IPS-18a (cell line): ENCODE measurements around the gene FAM168A.

ENCODE experiments used
- H3K27ac ChIP-seq: one replicate; pipeline ENCODE4 v1.5.1; 2013; ENCODE audit warnings: low read length
- H3K27me3 ChIP-seq: one replicate; pipeline ENCODE4 v1.6.1; 2013; ENCODE audit warnings: mild to moderate bottlenecking, low read length; ENCODE audit not compliant: control insufficient read depth, insufficient read depth
- H3K36me3 ChIP-seq: one replicate; pipeline ENCODE4 v1.6.1; 2013; ENCODE audit warnings: low read depth, low read length; ENCODE audit not compliant: control insufficient read depth
- H3K4me1 ChIP-seq: one replicate; pipeline ENCODE4 v1.6.1; 2013; ENCODE audit warnings: low read depth, low read length; ENCODE audit not compliant: control insufficient read depth
- H3K4me3 ChIP-seq: one replicate; pipeline ENCODE4 v1.5.1; 2013; ENCODE audit warnings: low read length
- H3K9ac ChIP-seq: one replicate; pipeline ENCODE4 v1.6.1; 2013; ENCODE audit warnings: mild to moderate bottlenecking, low read length, moderate library complexity
- H3K9me3 ChIP-seq: one replicate; pipeline ENCODE4 v1.6.1; 2013; ENCODE audit warnings: low read depth, low read length; ENCODE audit not compliant: control insufficient read depth

FAM168A gene

GRCh38 chr11:73430326-73430725 lies 167.6 kb downstream of the FAM168A start:
- H3K27me3 ChIP-seq, result no peaks in the 10 kb centered on the region
- no peak overlapping the region for H3K27ac ChIP-seq
- H3K4me1 ChIP-seq, result no peaks in the 10 kb centered on the region
- no peaks in the 10 kb centered on the region for H3K9me3 ChIP-seq
- H3K9ac ChIP-seq, result no peak overlapping the region
- H3K36me3 ChIP-seq, result no peaks in the 10 kb centered on the region
- no peak overlapping the region for H3K4me3 ChIP-seq

DNA sequence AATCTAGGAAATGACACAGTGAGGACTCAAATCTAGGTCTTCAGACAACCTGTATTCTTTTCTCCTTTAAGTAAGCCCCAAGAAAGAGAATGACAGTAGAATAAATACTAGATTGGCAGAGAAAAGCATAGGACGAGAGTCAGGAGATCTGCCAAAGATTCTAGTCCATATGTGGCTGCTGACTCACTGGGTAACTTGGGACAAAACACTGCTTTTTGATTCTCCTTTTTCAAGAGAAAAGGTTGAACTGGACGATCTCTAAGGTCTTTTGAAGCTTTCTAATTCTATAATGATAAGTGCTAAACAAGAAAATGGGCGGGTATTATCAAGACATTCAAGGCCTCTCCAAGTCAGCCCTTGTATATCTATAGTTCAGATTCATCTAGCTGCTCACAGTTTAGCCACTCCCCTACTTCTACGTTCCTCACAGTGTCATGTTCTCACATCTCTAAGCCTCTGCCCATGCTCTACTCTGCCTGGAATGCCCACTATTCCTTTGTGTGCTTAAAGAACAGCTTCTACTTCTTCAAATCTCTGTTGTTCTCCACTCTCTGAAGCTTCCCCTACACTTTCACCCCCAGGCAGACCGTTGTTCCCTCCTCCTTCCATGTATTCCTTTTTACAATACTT lies 168.7 kb downstream of the FAM168A start:
- no peak overlapping the region for H3K9ac ChIP-seq
- H3K4me1 ChIP-seq, result no peaks in the 10 kb centered on the region
- no peak overlapping the region for H3K27ac ChIP-seq

DNA sequence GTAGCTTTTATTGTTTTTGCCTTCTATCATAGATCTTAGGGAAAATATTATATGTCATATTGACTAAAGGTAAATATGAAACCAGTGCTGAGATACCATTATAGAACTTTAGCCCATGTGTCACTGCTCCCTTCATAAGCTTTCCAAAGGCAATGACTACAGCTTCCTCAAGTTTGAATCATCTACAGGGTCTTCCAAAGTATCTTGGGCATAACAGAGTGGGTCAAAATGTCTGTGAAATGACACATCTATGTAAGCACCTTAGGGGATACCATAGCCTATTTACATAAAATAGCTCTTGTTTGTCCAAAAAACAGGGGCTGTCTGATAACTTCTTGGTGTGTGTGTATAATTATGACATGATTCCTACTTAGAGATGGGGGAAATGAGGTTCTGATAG lies 169.2 kb downstream of the FAM168A start:
- Histone ChIP-seq H3K4me3 (no peak overlapping the region), H3K27me3 (no peaks in the 10 kb centered on the region), H3K9ac (no peak overlapping the region), H3K4me1 (no peaks in the 10 kb centered on the region), H3K27ac (no peak overlapping the region), H3K9me3 (no peaks in the 10 kb centered on the region), H3K36me3 (no peaks in the 10 kb centered on the region)

More for the DNA sequence above, 168.7 kb downstream of the FAM168A start:
- H3K9me3 ChIP-seq, result no peaks in the 10 kb centered on the region
- no peaks in the 10 kb centered on the region for H3K27me3 ChIP-seq
- no peaks in the 10 kb centered on the region for H3K36me3 ChIP-seq
- H3K4me3 ChIP-seq, result no peak overlapping the region

DNA sequence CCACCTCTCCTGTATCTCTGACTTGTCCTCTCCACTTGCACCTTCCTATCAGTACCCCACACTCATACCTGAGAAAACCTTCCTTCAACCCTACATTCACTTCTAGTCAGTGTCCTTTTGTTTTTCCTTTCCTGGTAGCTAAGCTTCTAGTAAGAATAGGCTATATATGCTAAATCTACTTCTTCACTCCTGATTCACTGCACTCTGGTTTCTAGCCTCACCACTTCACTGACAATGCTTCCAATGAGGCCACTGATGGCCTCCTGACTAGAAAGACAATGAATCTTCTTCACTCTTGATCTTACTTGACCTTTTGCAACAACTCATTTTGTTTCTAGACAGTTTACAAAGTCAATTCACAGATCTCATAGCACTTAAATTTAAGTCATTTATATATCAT lies 169.7 kb downstream of the FAM168A start:
- Histone ChIP-seq H3K9ac (no peak overlapping the region), H3K27ac (no peak overlapping the region), H3K9me3 (no peaks in the 10 kb centered on the region), H3K27me3 (no peaks in the 10 kb centered on the region), H3K4me1 (no peaks in the 10 kb centered on the region), H3K36me3 (no peaks in the 10 kb centered on the region), H3K4me3 (no peak overlapping the region)

DNA sequence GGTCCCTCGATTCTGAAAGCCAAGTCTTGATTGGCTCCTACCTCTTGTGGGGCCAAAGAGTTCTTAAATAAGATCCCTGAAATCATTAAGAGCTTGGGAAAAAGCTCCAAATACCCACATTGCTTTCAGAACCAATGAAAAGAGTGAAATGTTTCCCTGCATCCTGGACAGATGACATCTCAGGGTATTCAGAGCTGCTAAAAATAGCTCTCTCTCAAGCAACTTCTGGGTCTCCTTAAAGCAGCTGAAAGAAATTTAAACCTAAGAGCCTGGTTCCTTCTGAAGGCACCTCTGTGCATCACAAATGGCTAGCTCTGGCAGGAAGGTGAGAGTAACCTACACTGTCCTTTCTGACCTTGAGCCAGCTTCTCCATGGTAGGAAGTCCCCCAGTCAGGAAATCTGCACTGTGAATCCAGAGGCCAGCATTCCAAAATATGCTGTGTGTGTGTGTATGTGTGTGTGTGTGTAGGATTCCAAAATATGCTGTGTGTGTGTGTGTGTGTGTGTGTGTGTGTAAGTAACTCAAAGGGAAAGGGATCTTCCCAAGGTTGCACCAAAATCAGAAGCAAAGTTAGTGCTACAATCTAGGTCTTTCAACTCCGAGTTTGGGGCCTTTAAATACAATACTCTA lies 171.6 kb downstream of the FAM168A start:
- Histone ChIP-seq H3K9me3 (no peaks in the 10 kb centered on the region), H3K27me3 (no peaks in the 10 kb centered on the region), H3K4me3 (no peak overlapping the region), H3K9ac (no peak overlapping the region), H3K27ac (no peak overlapping the region), H3K36me3 (no peaks in the 10 kb centered on the region), H3K4me1 (peaks cover 6% of the 10 kb centered on the region)

- Histone ChIP-seq H3K9ac (no peak overlapping the region), H3K27me3 (no peaks in the 10 kb centered on the region), H3K4me1 (peaks cover 7% of the 10 kb centered on the region), H3K4me3 (no peak overlapping the region), H3K27ac (no peak overlapping the region), H3K36me3 (no peaks in the 10 kb centered on the region), H3K9me3 (no peaks in the 10 kb centered on the region)
Measured at GRCh38 chr11:73425108-73425507, 172.8 kb downstream of the FAM168A start.

DNA sequence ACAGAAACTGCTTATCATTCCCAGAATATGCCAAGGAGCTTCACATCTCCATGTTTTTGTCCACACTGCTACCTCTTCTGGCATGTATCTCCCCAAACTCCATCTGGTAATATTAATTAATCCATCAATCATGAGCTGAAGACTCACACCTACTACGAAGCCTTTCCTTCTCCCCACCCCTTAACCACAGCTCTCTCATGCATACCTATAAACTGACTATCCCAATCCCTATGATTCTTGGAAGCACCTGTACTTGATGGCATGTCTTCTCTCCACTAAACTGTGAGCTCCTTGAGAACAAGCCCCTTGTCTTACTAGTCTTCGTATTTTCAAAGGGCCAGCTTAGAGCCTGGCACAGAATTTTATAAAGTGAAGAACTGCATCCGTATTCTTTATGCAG lies 174.4 kb downstream of the FAM168A start:
- Histone ChIP-seq H3K27ac (no peak overlapping the region), H3K4me1 (peaks cover 7% of the 10 kb centered on the region)

DNA sequence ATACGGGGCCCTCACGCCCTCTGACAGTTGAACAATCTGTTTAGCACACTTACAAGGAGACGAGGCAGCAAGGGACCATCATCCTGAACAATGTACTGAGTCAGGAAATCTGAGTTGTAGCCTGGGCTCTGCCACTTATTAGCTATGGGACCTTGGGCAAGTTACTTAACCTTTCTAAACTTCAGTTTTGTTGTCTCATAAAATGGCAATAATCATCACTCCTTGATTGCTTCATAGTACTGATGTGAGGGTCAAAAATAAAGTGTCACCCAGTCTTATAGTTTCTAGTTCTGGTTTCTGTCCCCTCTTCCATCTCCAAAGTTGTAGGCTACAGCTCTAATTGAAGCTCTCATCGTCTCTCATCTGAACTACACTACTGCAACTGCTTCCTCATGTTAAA lies 175.0 kb downstream of the FAM168A start:
- Histone ChIP-seq H3K36me3 (no peaks in the 10 kb centered on the region), H3K27me3 (no peaks in the 10 kb centered on the region), H3K27ac (no peak overlapping the region), H3K4me3 (no peak overlapping the region), H3K9me3 (no peaks in the 10 kb centered on the region), H3K9ac (no peak overlapping the region), H3K4me1 (peaks cover 7% of the 10 kb centered on the region)

More for the DNA sequence above, 174.4 kb downstream of the FAM168A start:
- no peak overlapping the region for H3K9ac ChIP-seq
- H3K27me3 ChIP-seq, result no peaks in the 10 kb centered on the region
- no peaks in the 10 kb centered on the region for H3K9me3 ChIP-seq
- no peaks in the 10 kb centered on the region for H3K36me3 ChIP-seq
- H3K4me3 ChIP-seq, result no peak overlapping the region

- Histone ChIP-seq H3K27me3 (no peaks in the 10 kb centered on the region), H3K4me3 (no peak overlapping the region), H3K4me1 (peaks cover 7% of the 10 kb centered on the region), H3K9ac (no peak overlapping the region), H3K9me3 (no peaks in the 10 kb centered on the region), H3K27ac (no peak overlapping the region), H3K36me3 (no peaks in the 10 kb centered on the region)
Measured at GRCh38 chr11:73420136-73420535, 177.8 kb downstream of the FAM168A start.

DNA sequence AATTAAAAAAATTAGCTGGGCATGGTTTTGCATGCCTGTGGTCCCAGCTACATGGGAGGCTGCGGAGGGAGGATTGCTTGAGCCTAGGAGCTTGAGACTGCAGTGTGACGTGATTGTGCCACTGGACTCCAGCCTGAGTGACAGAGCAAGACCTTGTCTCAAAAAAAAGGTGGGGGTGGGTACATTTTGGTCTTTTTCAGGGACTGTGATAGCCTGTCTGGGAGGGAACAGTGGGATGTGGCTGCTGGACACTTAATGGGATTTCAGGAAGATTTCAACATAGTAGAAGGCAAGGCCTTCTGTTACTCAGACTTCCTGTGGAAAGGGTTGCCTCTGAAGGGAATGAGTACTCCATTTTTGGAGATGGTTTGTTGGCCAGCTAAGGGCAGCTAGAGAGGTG lies 181.1 kb downstream of the FAM168A start:
- no peaks in the 10 kb centered on the region for H3K9me3 ChIP-seq
- H3K4me1 ChIP-seq, result peaks cover 5% of the 10 kb centered on the region
- H3K27ac ChIP-seq, result no peak overlapping the region
- no peak overlapping the region for H3K4me3 ChIP-seq
- H3K27me3 ChIP-seq, result no peaks in the 10 kb centered on the region
- no peaks in the 10 kb centered on the region for H3K36me3 ChIP-seq
- no peak overlapping the region for H3K9ac ChIP-seq

DNA sequence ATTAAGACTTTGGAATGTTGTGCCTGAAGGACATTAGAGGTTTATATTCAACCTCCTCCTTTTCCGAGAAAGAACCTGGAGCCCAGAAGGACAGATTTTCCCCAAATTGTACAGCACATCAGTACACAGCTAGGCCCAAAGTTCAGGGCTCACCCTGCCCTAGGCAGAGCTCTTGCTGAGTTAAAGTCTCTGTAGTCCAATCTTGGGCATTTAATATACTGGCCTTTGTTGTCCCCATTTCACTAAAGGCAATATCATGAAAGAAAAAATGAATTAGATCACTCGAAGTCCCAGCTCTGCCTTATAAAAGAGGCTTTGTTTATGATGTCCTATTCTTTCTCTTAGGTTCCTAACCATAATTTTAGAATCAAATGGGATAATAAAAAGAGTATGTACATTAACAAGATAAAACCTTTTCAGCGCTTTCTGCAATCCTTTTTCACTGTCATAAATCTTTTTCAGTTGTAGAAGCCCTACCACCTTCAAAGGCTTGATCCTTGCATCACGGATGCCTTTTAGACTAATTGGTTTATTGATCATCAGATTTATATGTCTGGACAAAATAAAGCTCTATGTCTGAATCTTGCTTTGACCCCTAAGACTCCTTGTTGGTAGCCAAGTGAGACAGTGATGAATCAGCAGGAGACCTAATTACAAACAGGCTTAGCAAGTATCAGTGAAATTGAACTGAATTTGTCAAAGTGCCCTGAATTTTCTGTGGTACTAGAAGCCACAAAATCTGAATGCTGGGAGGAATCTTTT lies 181.9 kb downstream of the FAM168A start:
- H3K9ac ChIP-seq, result no peak overlapping the region
- no peaks in the 10 kb centered on the region for H3K27me3 ChIP-seq
- no peaks in the 10 kb centered on the region for H3K36me3 ChIP-seq
- H3K4me3 ChIP-seq, result no peak overlapping the region
- no peak overlapping the region for H3K27ac ChIP-seq
- no peaks in the 10 kb centered on the region for H3K4me1 ChIP-seq
- H3K9me3 ChIP-seq, result no peaks in the 10 kb centered on the region
